HUES6 (cell line): ENCODE results near the gene TAGAP.
"Not testable (repeated sequence)": the region's sequence is repeated elsewhere in the genome, so short reads cannot be mapped to it uniquely, and the experiment has no call there.

Experiments used
- H3K27ac ChIP-seq: 2 replicates; pipeline ENCODE4 v1.7.0; 2013; ENCODE audit warnings: low read depth, mild to moderate bottlenecking, low read length, inconsistent platforms
- H3K27me3 ChIP-seq: 2 replicates; pipeline ENCODE4 v1.6.1; 2013; ENCODE audit warnings: low read length; ENCODE audit not compliant: control insufficient read depth, insufficient read depth
- H3K36me3 ChIP-seq: 2 replicates; pipeline ENCODE4 v1.6.1; 2013; ENCODE audit warnings: low read length; ENCODE audit not compliant: control insufficient read depth, insufficient read depth
- H3K4me1 ChIP-seq: 2 replicates; pipeline ENCODE4 v1.6.1; 2013; ENCODE audit warnings: low read length; ENCODE audit not compliant: control insufficient read depth, insufficient read depth
- H3K4me3 ChIP-seq: 2 replicates; pipeline ENCODE4 v1.5.1; 2013; ENCODE audit warnings: low read depth, low read length
- H3K9ac ChIP-seq: one replicate; pipeline ENCODE4 v1.6.1; 2013; ENCODE audit warnings: mild to moderate bottlenecking, low read length
- H3K9me3 ChIP-seq: 2 replicates; pipeline ENCODE4 v1.6.1; 2013; ENCODE audit warnings: low read depth, low read length; ENCODE audit not compliant: control insufficient read depth, insufficient read depth

Gene TAGAP

DNA sequence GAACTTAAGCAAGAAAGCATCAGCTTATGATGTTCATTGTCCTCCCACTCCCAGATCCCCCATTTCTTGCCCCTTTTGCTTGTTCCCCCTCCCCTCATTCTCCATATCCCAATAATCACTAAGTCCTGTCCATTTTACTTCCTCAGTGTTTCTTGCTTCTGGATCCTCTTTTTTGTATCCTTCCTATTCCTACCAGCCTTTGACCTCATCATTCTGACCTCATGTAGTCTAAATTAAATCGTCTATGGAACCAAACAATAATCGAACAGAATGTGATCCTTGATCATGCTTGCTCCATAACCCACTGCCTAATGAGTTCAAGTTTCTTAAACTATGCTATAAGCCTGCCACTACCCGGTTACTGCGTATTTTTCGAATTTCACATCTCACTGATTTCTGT lies 39.4 kb downstream of the TAGAP start:
- H3K9me3 ChIP-seq = no peaks in the 10 kb centered on the region
- no peak overlapping the region for H3K4me3 ChIP-seq
- H3K4me1 ChIP-seq = peaks cover 15% of the 10 kb centered on the region
- H3K27ac ChIP-seq = no peak overlapping the region
- no peaks in the 10 kb centered on the region for H3K36me3 ChIP-seq
- H3K27me3 ChIP-seq = no peaks in the 10 kb centered on the region
- H3K9ac ChIP-seq = no peak overlapping the region

- Histone ChIP-seq H3K27ac (no peak overlapping the region), H3K9ac (no peak overlapping the region), H3K9me3 (no peaks in the 10 kb centered on the region), H3K36me3 (no peaks in the 10 kb centered on the region), H3K4me1 (peaks cover 15% of the 10 kb centered on the region), H3K27me3 (no peaks in the 10 kb centered on the region), H3K4me3 (no peak overlapping the region)
Measured at GRCh38 chr6:159004592-159004991, 40.2 kb downstream of the TAGAP start.

GRCh38 chr6:159002432-159003155 lies 42.2 kb downstream of the TAGAP start:
- H3K4me1 ChIP-seq = peaks cover 15% of the 10 kb centered on the region
- no peak overlapping the region for H3K27ac ChIP-seq
- H3K9ac ChIP-seq = no peak overlapping the region
- no peaks in the 10 kb centered on the region for H3K9me3 ChIP-seq
- no peaks in the 10 kb centered on the region for H3K27me3 ChIP-seq
- no peaks in the 10 kb centered on the region for H3K36me3 ChIP-seq
- H3K4me3 ChIP-seq = no peak overlapping the region

DNA sequence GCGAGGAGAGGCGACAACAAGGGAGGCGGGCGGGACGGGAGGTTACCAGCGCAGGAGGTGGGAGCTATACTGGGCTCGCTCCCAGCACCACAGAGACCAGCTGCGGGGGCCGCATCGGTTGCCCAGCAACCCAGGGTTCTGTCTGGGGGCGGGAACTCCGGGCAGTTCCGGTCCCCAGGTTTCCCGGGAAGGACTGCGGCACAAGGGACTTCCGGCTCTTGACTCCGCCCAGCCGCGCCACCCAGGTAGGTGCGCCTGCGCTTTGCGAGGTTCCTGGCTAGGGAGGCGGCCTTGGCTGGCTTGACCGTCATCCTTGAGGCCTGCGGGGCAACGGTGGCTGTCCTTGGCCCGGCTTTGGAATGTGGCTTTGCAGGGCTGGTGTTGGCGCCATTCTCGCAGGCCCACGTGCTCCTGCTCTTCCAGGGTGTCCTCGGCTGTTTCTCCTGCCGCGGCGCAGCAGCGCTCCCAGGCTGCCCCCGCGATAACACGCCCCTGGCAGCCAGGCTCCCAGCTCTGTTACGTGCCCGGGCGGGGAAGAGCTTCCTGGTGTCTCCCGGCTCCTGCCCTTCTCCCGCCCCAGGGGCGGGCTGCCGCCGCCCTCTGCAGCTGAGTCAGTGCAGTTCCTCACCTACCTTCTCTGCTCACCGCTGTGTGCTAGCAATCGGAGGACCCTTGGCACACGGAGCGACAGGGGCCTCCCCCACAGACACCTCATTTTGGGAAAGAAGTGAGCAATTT lies 45.0 kb downstream of the TAGAP start, which contains the start of gene RSPH3:
TSS of gene RSPH3 (minus strand) at position 537 of the 738 bp plus-strand sequence. CDS start 652 bp downstream, outside the sequence.
- H3K4me1 ChIP-seq = peaks cover 15% of the 10 kb centered on the region
- peak within 1 kb of the TSS; percentile 91 for H3K4me3 ChIP-seq
- H3K27me3 ChIP-seq = no peaks in the 10 kb centered on the region
- peak within 1 kb of the TSS; percentile 85 for H3K27ac ChIP-seq
- H3K36me3 ChIP-seq = no peaks in the 10 kb centered on the region
- H3K9me3 ChIP-seq = no peaks in the 10 kb centered on the region
- peak within 1 kb of the TSS; percentile 91 for H3K9ac ChIP-seq

- Histone ChIP-seq H3K27ac (no peak overlapping the region), H3K4me1 (peaks cover 15% of the 10 kb centered on the region), H3K27me3 (no peaks in the 10 kb centered on the region), H3K9me3 (no peaks in the 10 kb centered on the region), H3K36me3 (no peaks in the 10 kb centered on the region), H3K4me3 (peak overlapping the region; percentile 91), H3K9ac (peak overlapping the region; percentile 60)
Measured at GRCh38 chr6:158999154-158999665, 45.6 kb downstream of the TAGAP start.

DNA sequence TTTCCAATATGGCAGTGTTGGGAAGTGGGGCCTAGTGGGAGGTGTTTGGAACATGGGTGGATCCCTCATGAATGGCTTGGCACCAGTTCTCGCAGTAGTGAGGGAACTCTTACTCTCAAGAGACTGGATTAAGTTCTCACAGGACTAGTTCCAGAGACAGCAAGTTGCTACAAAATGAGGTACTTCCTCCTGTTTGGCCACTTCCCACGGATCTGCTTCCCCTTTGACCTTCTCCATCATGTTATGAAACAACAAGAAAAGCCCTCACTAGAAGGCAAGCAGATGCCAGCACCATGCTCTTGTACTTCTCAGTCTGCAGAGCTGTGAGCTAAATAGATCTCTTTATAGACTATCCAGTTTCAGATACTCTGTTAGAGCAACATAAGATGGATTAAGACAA lies 47.9 kb downstream of the TAGAP start:
- Histone ChIP-seq H3K4me1 (peaks cover 8% of the 10 kb centered on the region), H3K4me3 (no peak overlapping the region), H3K36me3 (no peaks in the 10 kb centered on the region; the same call in 1 of the 2 replicates), H3K9ac (no peak overlapping the region), H3K27ac (no peak overlapping the region), H3K27me3 (no peaks in the 10 kb centered on the region), H3K9me3 (no peaks in the 10 kb centered on the region; the same call in 1 of the 2 replicates)

DNA sequence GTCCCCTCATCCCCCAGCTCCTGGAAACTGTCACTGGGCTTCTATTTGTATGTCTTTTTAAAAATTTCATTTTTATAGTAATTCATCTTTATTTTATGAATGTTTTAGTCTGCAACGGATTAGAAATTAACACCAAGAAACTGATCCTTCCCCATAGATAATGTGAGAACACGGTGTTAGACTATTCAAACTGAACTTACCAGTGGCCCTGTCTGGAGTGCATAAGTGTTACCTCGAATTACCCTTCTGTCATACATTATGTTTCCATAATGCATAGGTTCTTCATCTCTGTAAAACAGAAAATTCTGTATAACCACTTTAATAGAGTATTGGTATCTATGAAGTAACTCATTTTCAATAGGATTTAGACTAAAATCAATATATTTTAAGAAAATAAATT lies 51.2 kb downstream of the TAGAP start:
- Histone ChIP-seq H3K9me3 (no peaks in the 10 kb centered on the region; the same call in 1 of the 2 replicates), H3K4me3 (no peak overlapping the region), H3K9ac (no peak overlapping the region), H3K27me3 (no peaks in the 10 kb centered on the region), H3K4me1 (no peaks in the 10 kb centered on the region), H3K36me3 (no peaks in the 10 kb centered on the region; the same call in 1 of the 2 replicates), H3K27ac (no peak overlapping the region)

GRCh38 chr6:158991017-158991723 lies 53.6 kb downstream of the TAGAP start:
- Histone ChIP-seq H3K27ac (no peak overlapping the region), H3K4me1 (no peaks in the 10 kb centered on the region), H3K27me3 (no peaks in the 10 kb centered on the region), H3K4me3 (no peak overlapping the region), H3K36me3 (no peaks in the 10 kb centered on the region; the same call in 1 of the 2 replicates), H3K9ac (no peak overlapping the region), H3K9me3 (no peaks in the 10 kb centered on the region; the same call in 1 of the 2 replicates)

DNA sequence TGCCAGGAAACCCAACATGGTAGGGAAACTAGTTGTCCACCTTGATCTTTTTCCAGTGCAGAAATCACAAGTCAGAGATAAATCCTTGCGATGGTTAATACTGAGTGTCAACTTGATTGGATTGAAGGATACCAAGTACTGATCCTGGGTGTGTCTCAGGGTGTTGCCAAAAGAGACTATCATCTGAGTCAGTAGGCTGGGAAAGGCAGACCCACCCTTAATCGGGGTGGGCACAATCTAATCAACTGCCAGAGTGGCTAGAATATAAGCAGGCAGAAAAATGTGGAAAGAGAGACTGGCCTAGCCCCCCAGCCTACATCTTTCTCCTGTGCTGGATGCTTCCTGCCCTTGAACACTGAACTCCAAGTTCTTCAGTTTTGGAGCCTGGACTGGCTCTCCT lies 55.1 kb downstream of the TAGAP start:
- not testable (repeated sequence) for H3K9me3 ChIP-seq, H3K36me3 ChIP-seq, H3K4me3 ChIP-seq, H3K27ac ChIP-seq, H3K9ac ChIP-seq, H3K27me3 ChIP-seq, H3K4me1 ChIP-seq

DNA sequence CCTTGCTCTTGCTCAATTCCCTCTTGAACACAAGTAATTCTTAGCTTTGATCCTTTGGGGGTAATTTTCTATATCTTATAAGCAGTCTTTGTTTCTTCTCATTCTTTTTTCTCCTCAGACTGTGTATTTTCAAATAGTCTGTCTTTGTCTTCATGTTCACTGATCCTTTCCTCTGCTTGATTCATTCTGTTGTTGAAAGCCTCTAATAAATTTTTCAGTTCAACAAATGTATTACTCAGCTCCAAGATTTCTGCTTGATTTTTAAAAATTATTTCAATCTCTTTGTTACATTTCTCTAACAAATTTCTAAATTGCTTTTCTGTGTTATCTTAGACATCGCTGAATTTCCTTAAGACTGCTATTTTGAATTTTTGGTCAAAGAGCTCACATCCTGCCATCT lies 56.3 kb downstream of the TAGAP start:
- no peaks in the 10 kb centered on the region for H3K4me1 ChIP-seq
- H3K9me3 ChIP-seq = no peaks in the 10 kb centered on the region; the same call in 1 of the 2 replicates
- no peak overlapping the region for H3K4me3 ChIP-seq
- no peaks in the 10 kb centered on the region for H3K27me3 ChIP-seq
- no peak overlapping the region for H3K27ac ChIP-seq
- no peaks in the 10 kb centered on the region; the same call in 1 of the 2 replicates for H3K36me3 ChIP-seq
- no peak overlapping the region for H3K9ac ChIP-seq
